H1 (cell line): ENCODE results near the gene CNNM2. TPM values are rescaled to one million over a fixed set of nuclear protein-coding genes. Genes with fewer than 3 reads are reported as not detected.

ENCODE experiments used
- CTCF ChIA-PET: fragments of 300-600 bp; sonication (Branson Sonifier 250); formaldehyde crosslinking; loops from one replicate; lab custom pipeline; 2021; ENCODE audit not compliant: partially characterized antibody; lab: Charles Lee
- POLR2A ChIA-PET: fragments of 300-600 bp; sonication (Branson Sonifier 250); formaldehyde crosslinking; loops from one replicate; lab custom pipeline; 2021; ENCODE audit warnings: inconsistent platforms; ENCODE audit not compliant: partially characterized antibody; lab: Charles Lee
- DNase-seq, 2 experiments: peaks; one replicate each; pipeline versions ENCODE4 v3.0.0 to v3.0.0-alpha.2; 2010 to 2022; ENCODE audit warnings: low spot score in 2 of 2, low read depth in 1 of 2, mixed read lengths in 1 of 2
- FAIRE-seq: peaks from 2 replicates; lab custom pipeline; 2011; peaks lifted over from hg19 to GRCh38; lab: Jason Lieb, UNC
- H2AFZ ChIP-seq: 2 replicates; pipeline ENCODE4 v1.8.1; 2012; ENCODE audit warnings: low read length, inconsistent platforms
- H2AK5ac ChIP-seq: 2 replicates; pipeline ENCODE4 v1.6.1; 2013; ENCODE audit warnings: low read depth, low read length
- H2BK120ac ChIP-seq: replicated peaks from 2 replicates; pipeline ENCODE3; 2013; ENCODE audit warnings: low read depth, low read length, inconsistent platforms
- H2BK12ac ChIP-seq: 2 replicates; pipeline ENCODE4 v1.6.1; 2013; ENCODE audit warnings: low read depth, low read length
- H2BK15ac ChIP-seq: 2 replicates; pipeline ENCODE4 v1.6.1; 2013; ENCODE audit warnings: low read length
- H2BK20ac ChIP-seq: 2 replicates; pipeline ENCODE4 v1.6.1; 2013; ENCODE audit warnings: low read length
- H2BK5ac ChIP-seq: 2 replicates; pipeline ENCODE4 v1.6.1; 2013; ENCODE audit warnings: low read depth, low read length
- H3K14ac ChIP-seq: 2 replicates; pipeline ENCODE4 v1.6.1; 2013; ENCODE audit warnings: inconsistent platforms; ENCODE audit not compliant: insufficient read length
- H3K18ac ChIP-seq: 2 replicates; pipeline ENCODE4 v1.6.1; 2013; ENCODE audit warnings: low read length; ENCODE audit errors: extremely low read depth
- H3K23ac ChIP-seq: 2 replicates; pipeline ENCODE4 v1.6.1; 2013; ENCODE audit warnings: inconsistent platforms; ENCODE audit not compliant: insufficient read length
- H3K23me2 ChIP-seq: 2 replicates; pipeline ENCODE4 v1.6.1; 2013; ENCODE audit warnings: low read depth, low read length
- H3K27ac ChIP-seq: 2 replicates; pipeline ENCODE4 v1.6.1; 2011; ENCODE audit warnings: low read depth, low read length, inconsistent platforms
- H3K27me3 ChIP-seq, 4 experiments: replicated peaks in 1 of 4; 1 replicate in 1 of 4; 2 replicates in 3 of 4; pipeline versions ENCODE4 v1.6.1 to v1.8.1; 2011 to 2013; ENCODE audit warnings: low read length in 3 of 4, mild to moderate bottlenecking in 3 of 4, inconsistent platforms in 2 of 4, mixed read lengths in 2 of 4, moderate library complexity in 1 of 4; ENCODE audit not compliant: control insufficient read depth in 3 of 4, insufficient read depth in 3 of 4; ENCODE audit errors: extremely low read depth in 1 of 4
- H3K36me3 ChIP-seq, 4 experiments: 2 replicates each; pipeline versions ENCODE4 v1.6.1 to v1.8.1; 2011 to 2013; ENCODE audit warnings: mild to moderate bottlenecking in 4 of 4, low read length in 3 of 4, moderate library complexity in 2 of 4, control low read depth in 1 of 4, inconsistent platforms in 1 of 4; ENCODE audit not compliant: insufficient read depth in 4 of 4, control insufficient read depth in 2 of 4
- H3K4ac ChIP-seq: replicated peaks from 2 replicates; pipeline ENCODE3; 2013; ENCODE audit warnings: low read length, low read depth, mixed read lengths, inconsistent platforms; ENCODE audit not compliant: insufficient read length
- H3K4me1 ChIP-seq, 4 experiments: replicated peaks in 1 of 4; 1 replicate in 1 of 4; 2 replicates in 3 of 4; pipeline versions ENCODE4 v1.6.1 to v1.8.1; 2011 to 2013; ENCODE audit warnings: low read length in 3 of 4, inconsistent platforms in 2 of 4, mixed read lengths in 1 of 4; ENCODE audit not compliant: insufficient read depth in 4 of 4, control insufficient read depth in 3 of 4
- H3K4me2 ChIP-seq, 2 experiments: 2 replicates each; pipeline versions ENCODE4 v1.6.1 to v1.8.1; 2011 to 2013; ENCODE audit warnings: low read depth in 2 of 2, low read length in 2 of 2, control low read depth in 1 of 2, inconsistent platforms in 1 of 2, mild to moderate bottlenecking in 1 of 2; ENCODE audit not compliant: insufficient read depth in 1 of 2
- H3K4me3 ChIP-seq, 4 experiments: fragments of 200-600, 300-600 bp in 1 of 4; sonication (generic), shearing (Covaris generic), sonication (Bioruptor Twin) in 1 of 4; 2 replicates each; pipeline versions ENCODE4 v1.5.1 to v1.8.1; 2011 to 2016; ENCODE audit warnings: low read length in 4 of 4, low read depth in 3 of 4, control low read depth in 2 of 4, inconsistent platforms in 2 of 4, mild to moderate bottlenecking in 2 of 4, mixed read lengths in 1 of 4, moderate library complexity in 1 of 4; ENCODE audit not compliant: insufficient read depth in 2 of 4; ENCODE audit errors: extremely low read depth in 1 of 4
- H3K56ac ChIP-seq: replicated peaks from 2 replicates; pipeline ENCODE3; 2013; ENCODE audit warnings: low read depth, mild to moderate bottlenecking, mixed read lengths, low read length, inconsistent platforms; ENCODE audit not compliant: insufficient read length
- H3K79me1 ChIP-seq: 2 replicates; pipeline ENCODE4 v1.6.1; 2013; ENCODE audit warnings: low read depth, low read length, control low read depth
- H3K79me2 ChIP-seq, 2 experiments: 2 replicates each; pipeline versions ENCODE4 v1.6.1 to v1.8.1; 2012 to 2013; ENCODE audit warnings: low read length in 2 of 2, mild to moderate bottlenecking in 2 of 2, inconsistent platforms in 1 of 2; ENCODE audit not compliant: insufficient read depth in 2 of 2, control insufficient read depth in 1 of 2
- H3K9ac ChIP-seq, 4 experiments: replicated peaks in 1 of 4; 1 replicate in 1 of 4; 2 replicates in 3 of 4; pipeline versions ENCODE4 v1.6.1 to v1.8.1; 2011 to 2013; ENCODE audit warnings: low read depth in 3 of 4, low read length in 3 of 4, control low read depth in 2 of 4, mild to moderate bottlenecking in 2 of 4, moderate library complexity in 2 of 4, inconsistent platforms in 1 of 4; ENCODE audit errors: extremely low read depth in 1 of 4
- H3K9me3 ChIP-seq, 2 experiments: 2 replicates each; pipeline versions ENCODE4 v1.6.1 to v1.8.1; 2012 to 2013; ENCODE audit warnings: mild to moderate bottlenecking in 2 of 2, moderate library complexity in 2 of 2, control low read depth in 1 of 2, inconsistent platforms in 1 of 2, low read depth in 1 of 2, low read length in 1 of 2, mixed read lengths in 1 of 2; ENCODE audit not compliant: insufficient read depth in 2 of 2
- H4K20me1 ChIP-seq, 2 experiments: replicated peaks in 1 of 2; 2 replicates each; pipeline versions ENCODE3 to v1.8.1; 2011 to 2013; ENCODE audit warnings: inconsistent platforms in 2 of 2, low read length in 2 of 2, mild to moderate bottlenecking in 1 of 2; ENCODE audit not compliant: insufficient read depth in 2 of 2, control insufficient read depth in 1 of 2
- H4K5ac ChIP-seq: 2 replicates; pipeline ENCODE4 v1.6.1; 2013; ENCODE audit warnings: low read length, low read depth, mixed read lengths, inconsistent platforms; ENCODE audit not compliant: insufficient read length
- H4K8ac ChIP-seq: 2 replicates; pipeline ENCODE4 v1.8.0; 2013; ENCODE audit warnings: mild to moderate bottlenecking, moderate library complexity, low read length, inconsistent platforms; ENCODE audit not compliant: insufficient read depth; ENCODE audit errors: extremely low read depth
- H4K91ac ChIP-seq: replicated peaks from 2 replicates; pipeline ENCODE3; 2013; ENCODE audit warnings: low read length, mixed read lengths, inconsistent platforms; ENCODE audit not compliant: insufficient read length
- SP2 ChIP-seq: IDR thresholded peaks from 2 replicates; pipeline ENCODE4 v1.6.1; 2012; ENCODE audit warnings: mild to moderate bottlenecking, low read length, inconsistent platforms
- WGBS, 2 experiments: shearing (Covaris generic) in 1 of 2; methylation state at CpG; one replicate each; pipeline versions ENCODE4 v1.1.6 to v1.1.7; 2013 to 2015; ENCODE audit warnings: low lambda C conversion rate in 2 of 2, mixed read lengths in 2 of 2, inconsistent platforms in 1 of 2, low coverage in 1 of 2, missing lambda C conversion rate in 1 of 2; ENCODE audit not compliant: insufficient replicate concordance in 2 of 2, insufficient coverage in 1 of 2, insufficient read length in 1 of 2; ENCODE audit errors: extremely low coverage in 1 of 2, missing lambda C conversion rate in 1 of 2; 5-methylcytosine and 5-hydroxymethylcytosine counted together
- polyA plus RNA-seq, 7 experiments: library from polyadenylated mRNA; depleted of rRNA in 3 of 7; stranded (reverse) in 5 of 7; unstranded in 2 of 7; fragments of >200 nt in 5 of 7; fragments of 200-250 nt in 2 of 7; gene quantifications; 1 replicate in 5 of 7; 2 replicates in 1 of 7; 4 replicates in 1 of 7; pipeline versions ENCODE4 v1.2.1 to v1.2.3, GENCODE V29; 2011 to 2013; ENCODE audit warnings: missing spikeins in 2 of 7, mixed read lengths in 2 of 7
- total RNA-seq: library from RNA; stranded (reverse); fragmentation: NEBNext Ultra II Directional; extraction: Animal tissue kit (Norgen Biotek cat#: 25700); gene quantifications from 2 replicates; pipeline ENCODE4 v1.2.1, GENCODE V29; 2021

Gene CNNM2
- total and polyA plus RNA-seq, 2 of the 8 experiments (the other 6 are each of a cell fraction or from before 2014, with no cell fraction given): 7.3 to 23.6 TPM

DNA sequence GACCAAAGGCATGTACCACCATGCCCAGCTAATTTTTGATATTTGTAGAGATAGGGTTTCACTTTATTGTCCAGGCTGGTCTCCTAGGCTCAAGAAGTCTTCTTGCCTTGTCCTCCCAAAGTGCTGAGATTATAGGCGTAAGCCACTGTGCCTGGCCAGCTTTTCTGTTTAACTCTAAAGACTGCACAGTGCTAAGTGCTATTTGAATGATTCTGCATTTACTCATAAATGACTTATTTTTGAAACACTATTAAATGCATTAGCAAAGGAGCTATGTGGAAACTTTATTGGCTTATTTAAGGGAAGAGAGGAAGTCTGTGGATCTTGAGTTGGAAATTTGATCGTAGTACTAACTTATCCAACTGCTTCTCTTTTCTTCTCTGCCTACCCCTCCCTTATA, 185.9 kb downstream of the CNNM2 start:
- TF ChIP-seq SP2: no peak
- TF ChIP-seq, all 59 proteins: peak for 0
- Histone ChIP-seq H2BK12ac (no peak overlapping the region), H3K27ac (no peak overlapping the region), H2BK5ac (no peak overlapping the region), H3K27me3 (no peaks in the 10 kb centered on the region), H2AK5ac (no peak overlapping the region), H3K79me2 (no peaks in the 10 kb centered on the region), H3K4me1 (peaks cover 0 to 4% (median 0%) of the 10 kb centered on the region in 4 experiments; a peak in 1 of 7 replicates), H3K14ac (no peak overlapping the region), H3K9me3 (no peaks in the 10 kb centered on the region), H2BK20ac (no peak overlapping the region), H3K4me2 (no peak overlapping the region), H4K5ac (no peak overlapping the region), H3K79me1 (no peaks in the 10 kb centered on the region), H3K18ac (no peak overlapping the region), H3K23me2 (no peaks in the 10 kb centered on the region), H4K91ac (no peak overlapping the region), H4K8ac (no peak overlapping the region), H4K20me1 (peaks cover 0 to 1% of the 10 kb centered on the region in 2 experiments), H2BK15ac (no peak overlapping the region), H3K4ac (no peak overlapping the region), H3K23ac (no peak overlapping the region), H3K56ac (no peak overlapping the region), H2AFZ (no peak overlapping the region), H2BK120ac (no peak overlapping the region), H3K9ac (no peak overlapping the region; a peak in 1 of 7 replicates), H3K36me3 (peaks cover 2 to 28% (median 7%) of the 10 kb centered on the region in 4 experiments; a peak in 5 of 8 replicates), H3K4me3 (no peak overlapping the region)
- FAIRE-seq (no peak), DNase-seq (no peak)
- POLR2A ChIA-PET: no interaction called here
- CTCF ChIA-PET: interaction anchor here (0.6 to 1.7 kb wide), 8 partner anchors 16 to 146 kb away, joined by 3 to 8 read pairs (median 3); no protein-coding TSS in a partner anchor
- 93% methylated on average over 2 of the region's 2 CpGs; no CpG with 5 or more reads in 1 of the 2 experiments for WGBS, 2 experiments
